GM12872 (cell line): Measurements from ENCODE around the gene NDC80.

Source experiments
- CTCF ChIP-seq: IDR thresholded peaks from 3 replicates; pipeline ENCODE4 v1.5.1; 2011; ENCODE audit warnings: low read depth, mild to moderate bottlenecking, low read length, moderate library complexity; ENCODE audit not compliant: insufficient read depth

The NDC80 gene

GRCh38 chr18:2572171-2572569 is 813 bp downstream of the NDC80 start:
- no peak for TF ChIP-seq CTCF

GRCh38 chr18:2572892-2573291 is 1.5 kb downstream of the NDC80 start:
- no peak for TF ChIP-seq CTCF

- TF ChIP-seq CTCF: no peak
These were observed 2.1 kb downstream of the NDC80 start for GRCh38 chr18:2573408-2573807.

- no peak for TF ChIP-seq CTCF
These were observed 16.4 kb downstream of the NDC80 start for GRCh38 chr18:2587788-2588187.

GRCh38 chr18:2588666-2589344 is 17.4 kb downstream of the NDC80 start:
- no peak for TF ChIP-seq CTCF

GRCh38 chr18:2589345-2590068 is 18.1 kb downstream of the NDC80 start:
- no peak for TF ChIP-seq CTCF

- TF ChIP-seq CTCF: no peak
These were observed 18.9 kb downstream of the NDC80 start for GRCh38 chr18:2590303-2590702.
